GM12878 (cell line): ENCODE results near the gene TCF7L1. TPM values are rescaled to one million over a fixed set of nuclear protein-coding genes. Genes with fewer than 3 reads are reported as not detected.

Experiments
- ATAC-seq: fragments of 200-7000 bp; cut with Tn5 transposase; 3 replicates; pipeline ENCODE4 v1.9.1; 2020; ENCODE audit warnings: mild to moderate bottlenecking, moderate library complexity
- BruUV-seq: library from RNA; stranded (reverse); fragments of 400-500 nt; replicated peaks from 2 replicates; lab custom pipeline; 2021; lab: Mats Ljungman, UMichigan
- CTCF ChIA-PET: fragments of 300-600 bp; sonication (Branson Sonifier 250); formaldehyde crosslinking; extraction: SDS; loops from one replicate; lab custom pipeline; 2021; ENCODE audit warnings: inconsistent platforms; lab: Yijun Ruan, JAX
- POLR2A ChIA-PET: fragments of 350-600 bp; formaldehyde crosslinking; extraction: SDS; loops from one replicate; lab custom pipeline; 2021; ENCODE audit warnings: inconsistent platforms; lab: Charles Lee
- RAD21 ChIA-PET: fragments of 300-600 bp; sonication (Branson Sonifier 250); formaldehyde crosslinking; loops from one replicate; lab custom pipeline; 2023; ENCODE audit warnings: antibody characterized with exemption; ENCODE audit not compliant: unreplicated experiment; lab: Charles Lee
- SMC1A ChIA-PET: fragments of 300-600 bp; sonication (Branson Sonifier 250); formaldehyde crosslinking; loops from one replicate; lab custom pipeline; 2023; ENCODE audit not compliant: unreplicated experiment, uncharacterized antibody; lab: Charles Lee
- DNase-seq: peaks from one replicate; pipeline ENCODE4 v3.0.0-alpha.2; 2011; ENCODE audit warnings: low read depth, low spot score
- FAIRE-seq: peaks from 3 replicates; lab custom pipeline; 2011; peaks lifted over from hg19 to GRCh38; lab: Jason Lieb, UNC
- H2AFZ ChIP-seq: 2 replicates; pipeline ENCODE4 v1.6.0; 2011; ENCODE audit warnings: low read depth, low read length, control low read depth; ENCODE audit not compliant: control insufficient read depth
- H3K27ac ChIP-seq: 2 replicates; pipeline ENCODE4 v1.5.1; 2011; ENCODE audit warnings: control low read depth; ENCODE audit not compliant: control insufficient read depth, insufficient read depth
- H3K27me3 ChIP-seq, 2 experiments: replicated peaks in 1 of 2; 2 replicates each; pipeline versions ENCODE4 v1.6.0 to v1.6.1; 2011; ENCODE audit warnings: low read length in 1 of 2; ENCODE audit not compliant: control insufficient read depth in 2 of 2, insufficient read depth in 2 of 2
- H3K36me3 ChIP-seq, 2 experiments: 2 replicates each; pipeline ENCODE4 v1.5.1; 2011; ENCODE audit warnings: low read length in 1 of 2; ENCODE audit not compliant: control insufficient read depth in 2 of 2, insufficient read depth in 2 of 2
- H3K4me1 ChIP-seq: 2 replicates; pipeline ENCODE4 v1.6.1; 2011; ENCODE audit warnings: mild to moderate bottlenecking, low read length, moderate library complexity, mixed read lengths; ENCODE audit not compliant: control insufficient read depth, insufficient read depth
- H3K4me2 ChIP-seq: 2 replicates; pipeline ENCODE4 v1.6.0; 2011; ENCODE audit warnings: control low read depth; ENCODE audit not compliant: control insufficient read depth, insufficient read depth
- H3K4me3 ChIP-seq: fragments of 200-600 bp; sonication (generic); 2 replicates; pipeline ENCODE4 v1.5.1; 2016
- H3K79me2 ChIP-seq: 2 replicates; pipeline ENCODE4 v1.6.0; 2011; ENCODE audit warnings: low read length; ENCODE audit not compliant: control insufficient read depth, insufficient read depth
- H3K9ac ChIP-seq: 2 replicates; pipeline ENCODE4 v1.8.0; 2011; ENCODE audit warnings: low read length, control low read depth, mixed read lengths; ENCODE audit not compliant: control insufficient read depth, insufficient read depth
- H3K9me3 ChIP-seq: replicated peaks from 3 replicates; pipeline ENCODE4 v1.5.1; 2011; ENCODE audit warnings: mild to moderate bottlenecking, low read length; ENCODE audit not compliant: control insufficient read depth, insufficient read depth
- H4K20me1 ChIP-seq: 2 replicates; pipeline ENCODE4 v1.6.0; 2011; ENCODE audit not compliant: control insufficient read depth, insufficient read depth
- NFXL1 ChIP-seq: fragments of 450-650 bp; IDR thresholded peaks from 2 replicates; pipeline ENCODE4 v1.6.1; 2017; ENCODE audit warnings: antibody characterized with exemption, mild to moderate bottlenecking, borderline replicate concordance
- SMAD1 ChIP-seq: fragments of 450-650 bp; IDR thresholded peaks from 2 replicates; pipeline ENCODE4 v1.6.1; 2018; ENCODE audit warnings: mild to moderate bottlenecking, low read depth; ENCODE audit not compliant: partially characterized antibody
- TCF3 ChIP-seq: IDR thresholded peaks from 2 replicates; pipeline ENCODE4 v1.6.1; 2012; ENCODE audit warnings: low read depth, mild to moderate bottlenecking, low read length, borderline replicate concordance; ENCODE audit not compliant: insufficient read depth
- WGBS: methylation state at CpG from one replicate; pipeline ENCODE4 v1.1.6; 2016; ENCODE audit warnings: low lambda C conversion rate; ENCODE audit not compliant: insufficient replicate concordance, insufficient coverage; ENCODE audit errors: missing lambda C conversion rate; 5-methylcytosine and 5-hydroxymethylcytosine counted together
- in situ Hi-C: fragments of 300-500 bp; cut with MboI; formaldehyde crosslinking; loops from 9 replicates; pipeline ENCODE4 v1.14.3; 2018; ENCODE audit warnings: mixed read lengths
- intact Hi-C: fragments of 100-400 bp; cut with micrococcal nuclease; formaldehyde crosslinking; loops from one replicate; pipeline ENCODE4 v1.14.2; 2022; ENCODE audit not compliant: unreplicated experiment
- polyA plus RNA-seq, 11 experiments: library from polyadenylated mRNA; depleted of rRNA in 4 of 11; unstranded in 6 of 11; stranded (reverse) in 5 of 11; fragments of >200 nt; fragmentation: Nextera tagmentation in 4 of 11; fragmentation: Illumina TruSeq in 1 of 11; extraction: Ambion mirVana in 4 of 11; extraction: Trizol in 1 of 11; gene quantifications; 1 replicate in 1 of 11; 2 replicates in 10 of 11; pipeline versions ENCODE4 v1.2.1 to v1.2.3, GENCODE V29; 2011 to 2016; ENCODE audit warnings: inconsistent platforms in 2 of 11, missing spikeins in 2 of 11, low read depth in 1 of 11
- total RNA-seq, 4 experiments: library from RNA; depleted of rRNA in 3 of 4; stranded (reverse); fragments of >200 nt in 3 of 4; fragmentation: Illumina TruSeq in 1 of 4; extraction: Trizol in 1 of 4; gene quantifications; 2 replicates each; pipeline versions ENCODE4 v1.2.1 to v1.2.3, GENCODE V29; 2013 to 2021
- TF ChIP-seq, protein P1 (sequence below): fragments of 150-350 bp; IDR thresholded peaks from 2 replicates; pipeline ENCODE4 v1.6.1; 2014; ENCODE audit warnings: mild to moderate bottlenecking, low read depth, low read length
- TF ChIP-seq, protein P2 (sequence below): fragments of 450-650 bp; IDR thresholded peaks from 2 replicates; pipeline ENCODE4 v1.6.1; 2016; ENCODE audit warnings: mild to moderate bottlenecking

TCF7L1 gene
- total and polyA plus RNA-seq, 10 of the 15 experiments (the other 5 are each of a cell fraction or from before 2014, with no cell fraction given), result 0.03 to 0.11 (median 0.10) TPM; not detected in 7

- TF ChIP-seq SMAD1, result no peak
- TF ChIP-seq TCF3, result no peak
- TF ChIP-seq NFXL1, result no peak
- TF ChIP-seq, protein P1, sequence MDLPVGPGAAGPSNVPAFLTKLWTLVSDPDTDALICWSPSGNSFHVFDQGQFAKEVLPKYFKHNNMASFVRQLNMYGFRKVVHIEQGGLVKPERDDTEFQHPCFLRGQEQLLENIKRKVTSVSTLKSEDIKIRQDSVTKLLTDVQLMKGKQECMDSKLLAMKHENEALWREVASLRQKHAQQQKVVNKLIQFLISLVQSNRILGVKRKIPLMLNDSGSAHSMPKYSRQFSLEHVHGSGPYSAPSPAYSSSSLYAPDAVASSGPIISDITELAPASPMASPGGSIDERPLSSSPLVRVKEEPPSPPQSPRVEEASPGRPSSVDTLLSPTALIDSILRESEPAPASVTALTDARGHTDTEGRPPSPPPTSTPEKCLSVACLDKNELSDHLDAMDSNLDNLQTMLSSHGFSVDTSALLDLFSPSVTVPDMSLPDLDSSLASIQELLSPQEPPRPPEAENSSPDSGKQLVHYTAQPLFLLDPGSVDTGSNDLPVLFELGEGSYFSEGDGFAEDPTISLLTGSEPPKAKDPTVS, result no peak
- TF ChIP-seq, protein P2, sequence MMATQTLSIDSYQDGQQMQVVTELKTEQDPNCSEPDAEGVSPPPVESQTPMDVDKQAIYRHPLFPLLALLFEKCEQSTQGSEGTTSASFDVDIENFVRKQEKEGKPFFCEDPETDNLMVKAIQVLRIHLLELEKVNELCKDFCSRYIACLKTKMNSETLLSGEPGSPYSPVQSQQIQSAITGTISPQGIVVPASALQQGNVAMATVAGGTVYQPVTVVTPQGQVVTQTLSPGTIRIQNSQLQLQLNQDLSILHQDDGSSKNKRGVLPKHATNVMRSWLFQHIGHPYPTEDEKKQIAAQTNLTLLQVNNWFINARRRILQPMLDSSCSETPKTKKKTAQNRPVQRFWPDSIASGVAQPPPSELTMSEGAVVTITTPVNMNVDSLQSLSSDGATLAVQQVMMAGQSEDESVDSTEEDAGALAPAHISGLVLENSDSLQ, result no peak
- peaks cover 0 to 6% of the 10 kb centered on the region in 2 experiments; a peak in 2 of 4 replicates for H3K27me3 ChIP-seq
- H2AFZ ChIP-seq, result no peak overlapping the region
- no peak overlapping the region for H3K4me2 ChIP-seq
- no peaks in the 10 kb centered on the region for H3K9me3 ChIP-seq
- no TSS peak for BruUV-seq
- H3K79me2 ChIP-seq, result no peaks in the 10 kb centered on the region
- intact Hi-C loops, result no loop called here
- no peaks in the 10 kb centered on the region for H3K4me1 ChIP-seq
- in situ Hi-C loops, result no loop called here
- no peaks in the 10 kb centered on the region for H4K20me1 ChIP-seq
- no peak overlapping the region for H3K4me3 ChIP-seq
- no peak for ATAC-seq
- 99% methylated on average over 3 of the region's 3 CpGs for WGBS
- H3K27ac ChIP-seq, result no peak overlapping the region
- DNase-seq, result no peak
- FAIRE-seq, result no peak
- SMC1A ChIA-PET, result no interaction called here
- H3K9ac ChIP-seq, result no peak overlapping the region
- CTCF ChIA-PET, result no interaction called here
- POLR2A ChIA-PET, result no interaction called here
- RAD21 ChIA-PET, result no interaction called here
- H3K36me3 ChIP-seq, result no peaks in the 10 kb centered on the region
Measured at GRCh38 chr2:85156619-85157018, 23.4 kb downstream of the TCF7L1 start.
